Bronchial epithelial cell (primary cell): ENCODE data around the gene TMEM126B. TPM values are rescaled to one million over a fixed set of nuclear protein-coding genes. Genes with fewer than 3 reads are reported as not detected.

Source experiments
- DNase-seq: peaks from one replicate; pipeline ENCODE4 v3.0.0-alpha.2; 2010; ENCODE audit warnings: low read depth
- FAIRE-seq: peaks from 2 replicates; lab custom pipeline; 2011; peaks lifted over from hg19 to GRCh38; lab: Jason Lieb, UNC
- H3K27me3 ChIP-seq: 2 replicates; pipeline ENCODE4 v1.5.1; 2011; ENCODE audit warnings: low read length; ENCODE audit not compliant: control insufficient read depth, insufficient read depth
- H3K36me3 ChIP-seq: 2 replicates; pipeline ENCODE4 v1.5.1; 2011; ENCODE audit warnings: low read length; ENCODE audit not compliant: control insufficient read depth, insufficient read depth
- H3K4me3 ChIP-seq: 2 replicates; pipeline ENCODE4 v1.5.1; 2011; ENCODE audit warnings: mild to moderate bottlenecking, low read depth, low read length, control low read depth
- CTCF ChIP-seq: IDR thresholded peaks from 2 replicates; pipeline ENCODE4 v1.5.1; 2011; ENCODE audit warnings: mild to moderate bottlenecking, moderate library complexity, low read length, control low read depth, inconsistent platforms; ENCODE audit not compliant: insufficient read depth, severe bottlenecking
- total RNA-seq: library from RNA; depleted of rRNA; stranded (reverse); fragments of >200 nt; gene quantifications from 2 replicates; pipeline ENCODE4 v1.2.1, GENCODE V29; 2014

TMEM126B gene
- 50.6 and 73.5 TPM in 2 replicates for total RNA-seq

- no peak for FAIRE-seq
- DNase-seq = peak; percentile 93
- Histone ChIP-seq H3K36me3 (no peaks in the 10 kb centered on the region), H3K4me3 (peak within 1 kb of the TSS; percentile 66), H3K27me3 (no peaks in the 10 kb centered on the region)
- TF ChIP-seq CTCF = no peak
Observed at GRCh38 chr11:85627998-85628770, at the start of gene TMEM126B. TSS of gene TMEM126B (plus strand) at chr11:85628593. CDS start at chr11:85628608, 15 bp downstream.

- no peaks in the 10 kb centered on the region for H3K27me3 ChIP-seq
- H3K4me3 ChIP-seq = no peak overlapping the region
- no peaks in the 10 kb centered on the region for H3K36me3 ChIP-seq
- DNase-seq = no peak
- FAIRE-seq = no peak
- TF ChIP-seq CTCF = no peak
Observed at GRCh38 chr11:85582111-85582510, 46.3 kb upstream of the TMEM126B start.

GRCh38 chr11:85589373-85589772 lies 39.0 kb upstream of the TMEM126B start:
- DNase-seq = peak; percentile 12
- Histone ChIP-seq H3K36me3 (no peaks in the 10 kb centered on the region), H3K4me3 (no peak overlapping the region), H3K27me3 (no peaks in the 10 kb centered on the region)
- TF ChIP-seq CTCF = no peak
- no peak for FAIRE-seq

GRCh38 chr11:85590848-85591483 lies 37.4 kb upstream of the TMEM126B start:
- Histone ChIP-seq H3K36me3 (no peaks in the 10 kb centered on the region), H3K27me3 (no peaks in the 10 kb centered on the region), H3K4me3 (no peak overlapping the region)
- DNase-seq (peak; percentile 56), FAIRE-seq (no peak)
- TF ChIP-seq CTCF = no peak

GRCh38 chr11:85595285-85595884 lies 33.0 kb upstream of the TMEM126B start:
- Histone ChIP-seq H3K36me3 (no peaks in the 10 kb centered on the region), H3K27me3 (no peaks in the 10 kb centered on the region), H3K4me3 (no peak overlapping the region)
- DNase-seq (peak; percentile 50), FAIRE-seq (no peak)
- peak; percentile 21 for TF ChIP-seq CTCF
